GM10266 (cell line): Measurements from ENCODE around the gene UNG.

Experiments
- DNase-seq: peaks from one replicate; pipeline ENCODE4 v3.0.0; 2012; ENCODE audit errors: extremely low spot score
- TF ChIP-seq, protein P1 (sequence below): IDR thresholded peaks from 2 replicates; pipeline ENCODE4 v1.5.1; 2012; ENCODE audit warnings: mild to moderate bottlenecking, low read depth; ENCODE audit not compliant: control insufficient read depth, insufficient read depth; ENCODE audit errors: missing control alignments

The UNG gene

DNA sequence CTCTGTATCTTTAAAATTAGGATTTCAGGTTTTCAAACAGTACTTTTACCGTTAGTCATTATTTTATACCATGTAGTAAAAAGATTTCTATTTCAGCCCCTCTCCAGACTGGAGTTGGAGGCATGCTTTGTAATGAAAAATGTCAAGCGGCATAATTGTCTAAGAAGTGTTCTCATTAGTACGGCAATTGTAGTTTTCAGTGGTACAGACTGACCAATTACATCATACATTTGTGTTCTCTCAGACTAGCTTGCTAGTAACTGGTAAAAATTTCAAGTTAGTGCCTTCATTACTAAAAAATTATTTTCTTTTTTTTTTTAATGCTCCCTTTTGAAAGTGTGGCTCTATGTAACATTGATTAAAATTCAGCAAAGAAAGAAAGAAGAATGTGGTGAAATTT, 40.5 kb upstream of the UNG start:
- DNase-seq, result no peak
- TF ChIP-seq, protein P1, sequence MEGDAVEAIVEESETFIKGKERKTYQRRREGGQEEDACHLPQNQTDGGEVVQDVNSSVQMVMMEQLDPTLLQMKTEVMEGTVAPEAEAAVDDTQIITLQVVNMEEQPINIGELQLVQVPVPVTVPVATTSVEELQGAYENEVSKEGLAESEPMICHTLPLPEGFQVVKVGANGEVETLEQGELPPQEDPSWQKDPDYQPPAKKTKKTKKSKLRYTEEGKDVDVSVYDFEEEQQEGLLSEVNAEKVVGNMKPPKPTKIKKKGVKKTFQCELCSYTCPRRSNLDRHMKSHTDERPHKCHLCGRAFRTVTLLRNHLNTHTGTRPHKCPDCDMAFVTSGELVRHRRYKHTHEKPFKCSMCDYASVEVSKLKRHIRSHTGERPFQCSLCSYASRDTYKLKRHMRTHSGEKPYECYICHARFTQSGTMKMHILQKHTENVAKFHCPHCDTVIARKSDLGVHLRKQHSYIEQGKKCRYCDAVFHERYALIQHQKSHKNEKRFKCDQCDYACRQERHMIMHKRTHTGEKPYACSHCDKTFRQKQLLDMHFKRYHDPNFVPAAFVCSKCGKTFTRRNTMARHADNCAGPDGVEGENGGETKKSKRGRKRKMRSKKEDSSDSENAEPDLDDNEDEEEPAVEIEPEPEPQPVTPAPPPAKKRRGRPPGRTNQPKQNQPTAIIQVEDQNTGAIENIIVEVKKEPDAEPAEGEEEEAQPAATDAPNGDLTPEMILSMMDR, result no peak

DNA sequence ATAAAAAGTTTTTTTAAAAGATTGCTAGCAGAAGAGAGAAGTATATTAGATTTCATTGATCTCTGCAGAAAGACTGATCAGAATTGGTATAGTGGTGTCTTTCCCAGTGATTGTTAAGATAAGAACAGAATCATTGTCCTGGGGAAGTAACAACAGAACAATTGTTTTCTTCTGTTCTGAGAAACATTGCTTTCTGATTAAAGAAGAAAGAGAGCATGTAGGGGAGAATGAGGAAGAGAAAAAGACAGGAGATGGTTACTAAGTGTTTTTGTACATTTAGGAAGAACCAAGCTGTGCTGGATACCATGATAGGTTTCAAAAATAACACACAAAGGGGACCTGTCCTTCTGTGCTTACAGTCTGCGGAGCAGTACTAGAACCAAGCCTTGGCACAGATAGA, 40.0 kb upstream of the UNG start:
- DNase-seq, result no peak
- TF ChIP-seq, protein P1, result no peak

DNA sequence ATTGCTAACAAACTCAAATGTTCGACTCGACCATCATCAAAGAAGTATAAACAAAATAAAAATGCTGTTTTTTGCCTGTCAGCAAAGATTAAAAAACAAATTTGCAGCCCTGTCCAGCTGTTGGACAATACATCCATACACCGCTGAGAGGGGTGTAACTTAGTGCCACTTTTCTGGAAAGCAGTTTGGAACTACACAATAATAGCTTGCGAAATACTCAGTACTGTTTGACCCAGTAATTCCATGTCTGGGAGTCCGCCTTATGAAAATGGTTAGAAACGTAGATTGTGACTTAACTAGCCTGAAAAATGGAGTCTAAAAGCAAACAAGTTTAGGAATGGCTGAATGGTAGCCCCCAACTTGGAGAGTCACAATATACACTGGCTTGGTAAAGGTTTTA, 38.6 kb upstream of the UNG start:
- DNase-seq, result no peak
- TF ChIP-seq, protein P1, result no peak

DNA sequence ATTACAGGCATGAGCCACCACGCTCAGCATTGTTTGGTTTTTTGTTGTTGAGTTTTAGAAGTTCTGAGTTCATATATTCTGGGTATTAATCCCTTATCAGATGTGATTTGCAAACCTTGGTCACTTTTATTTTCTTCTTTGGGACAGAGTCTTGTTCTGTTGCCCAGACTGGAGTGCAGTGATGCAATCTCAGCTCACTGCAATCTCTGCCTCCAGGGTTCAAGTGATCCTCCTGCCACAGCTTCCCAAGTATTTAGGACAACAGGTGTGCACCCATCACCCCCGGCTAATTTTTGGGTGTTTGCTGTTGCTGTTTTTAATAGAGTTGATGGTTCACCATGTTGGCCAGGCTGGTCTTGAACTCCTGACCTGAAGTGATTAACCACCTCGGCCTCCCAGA, 33.3 kb upstream of the UNG start:
- TF ChIP-seq, protein P1, result no peak
- DNase-seq, result no peak

DNA sequence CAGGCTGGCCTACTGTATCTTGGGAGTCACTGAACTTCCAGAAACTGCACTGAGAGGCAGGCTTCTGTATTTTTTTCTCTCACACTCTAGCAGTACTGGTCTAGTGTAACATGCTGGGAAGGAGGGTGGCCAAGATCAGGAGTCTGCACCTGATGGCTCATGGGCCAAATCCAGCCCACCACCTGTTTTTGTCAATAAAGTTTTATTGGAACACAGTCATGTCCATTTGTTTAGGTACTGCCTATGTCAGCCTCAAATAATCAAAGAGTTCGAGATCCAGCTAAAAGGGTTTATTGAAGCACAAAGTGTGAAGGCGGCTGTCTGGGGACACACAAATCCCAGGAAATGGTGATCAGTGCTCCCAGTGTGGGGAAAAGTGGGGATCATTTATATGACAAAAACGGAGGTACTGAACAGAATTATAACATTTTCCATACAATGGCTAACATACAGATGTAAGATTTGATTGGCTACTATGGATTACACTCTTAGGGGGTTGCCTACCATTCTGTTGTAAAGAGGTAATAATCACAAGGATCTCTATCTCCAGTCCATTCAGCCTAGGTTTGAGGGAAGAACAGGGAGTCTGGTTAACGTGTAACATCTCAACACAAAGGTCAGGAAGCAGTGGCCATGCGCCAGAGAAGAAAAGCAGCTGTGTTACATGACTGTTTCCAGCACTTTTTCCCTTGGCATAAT, 32.1 kb upstream of the UNG start:
- DNase-seq, result no peak
- TF ChIP-seq, protein P1, result no peak

DNA sequence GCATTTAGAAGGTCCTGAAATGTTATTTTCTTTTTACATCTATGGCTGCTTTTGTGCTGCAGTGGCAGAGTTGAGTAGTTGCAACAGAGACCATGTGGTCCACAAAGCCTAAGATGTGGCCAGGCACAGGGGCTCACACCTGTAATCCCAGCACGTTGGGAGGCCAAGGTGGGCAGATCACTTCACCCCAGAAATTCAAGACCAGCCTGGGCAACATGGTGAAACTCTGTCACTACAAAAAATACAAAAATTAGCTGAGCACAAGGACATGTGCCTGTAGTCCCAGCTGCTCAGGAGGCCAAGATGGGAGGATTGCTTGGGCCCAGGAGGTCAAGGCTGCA, 31.6 kb upstream of the UNG start:
- TF ChIP-seq, protein P1, result no peak
- no peak for DNase-seq

DNA sequence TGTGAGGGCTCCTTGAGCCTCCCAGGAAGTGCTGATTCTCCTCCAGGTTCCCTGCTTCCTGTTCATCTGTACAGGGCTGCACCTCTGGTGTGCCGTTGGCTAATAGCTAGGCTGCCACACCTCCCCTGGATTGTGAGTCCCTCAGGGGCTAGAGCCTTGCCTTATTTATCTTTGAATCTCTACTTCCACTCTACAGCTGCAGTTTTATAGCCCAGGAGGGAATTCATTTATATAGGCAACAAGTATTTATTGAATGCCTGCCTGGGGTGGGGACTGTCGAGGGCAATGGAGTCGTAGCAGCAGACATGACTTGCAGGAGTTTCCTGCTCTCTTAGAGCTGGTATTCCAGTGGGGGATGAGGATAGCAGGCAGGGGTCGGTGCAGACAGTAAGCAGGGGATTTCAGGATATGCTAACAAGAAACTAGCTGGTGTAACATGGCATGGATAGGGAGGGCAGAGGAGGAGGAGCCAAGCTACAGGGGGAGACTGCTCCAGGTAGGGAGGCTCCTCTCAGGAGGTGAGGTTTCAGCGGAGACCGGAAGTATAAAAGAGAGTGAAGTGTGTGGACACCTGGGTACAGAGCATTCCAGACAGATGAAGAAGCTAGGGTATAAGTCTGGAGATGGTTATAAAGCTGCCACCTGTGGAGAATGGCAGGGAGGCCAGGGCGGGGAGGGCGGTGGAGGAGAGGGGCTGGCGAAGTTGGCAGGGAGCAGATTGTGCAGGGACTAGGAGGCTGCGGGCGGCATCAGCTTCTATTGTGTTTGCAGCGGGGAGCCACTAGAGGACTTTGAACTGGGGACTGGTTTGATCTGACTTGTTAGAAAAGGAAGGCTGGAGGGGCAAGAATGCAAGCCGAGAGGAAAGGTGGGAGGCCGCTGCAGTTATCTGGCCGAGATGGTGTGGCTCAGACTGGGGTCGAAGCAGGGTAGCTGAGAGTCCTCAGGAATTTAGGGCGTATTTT, 27.8 kb upstream of the UNG start:
- DNase-seq, result no peak
- TF ChIP-seq, protein P1, result no peak
